GM12892 (cell line): ENCODE measurements around the gene AP4B1.

ENCODE experiments used
- POLR2A ChIP-seq: IDR thresholded peaks from 2 replicates; pipeline ENCODE4 v1.6.1; 2011; ENCODE audit warnings: low read depth, low read length, control low read depth
- POLR2AphosphoS5 ChIP-seq: IDR thresholded peaks from 2 replicates; pipeline ENCODE4 v1.6.1; 2011; ENCODE audit warnings: low read depth, low read length, control low read depth
- TAF1 ChIP-seq: IDR thresholded peaks from 2 replicates; pipeline ENCODE4 v1.6.1; 2011; ENCODE audit warnings: low read depth, mild to moderate bottlenecking, control low read depth, low read length, borderline replicate concordance

DNA sequence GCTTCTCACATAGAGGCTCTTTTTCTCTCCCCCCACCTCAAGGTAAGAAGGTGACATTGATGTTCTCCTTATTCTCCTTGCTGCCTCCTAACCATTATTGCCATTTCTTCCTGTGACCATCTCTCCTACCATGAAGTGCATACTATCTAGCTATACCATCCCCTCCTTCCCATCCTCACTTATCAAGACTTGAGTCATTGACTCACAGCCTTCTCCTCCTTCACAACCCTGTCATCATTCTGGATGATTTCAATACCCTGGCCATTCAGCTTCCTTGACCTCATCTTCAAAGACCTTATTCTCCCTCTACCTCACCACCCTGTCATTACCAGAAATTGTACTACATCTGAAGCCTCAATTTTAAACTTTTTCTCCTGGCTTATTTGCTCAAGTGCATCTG lies 13.6 kb upstream of the AP4B1 start:
- no peak for TF ChIP-seq POLR2AphosphoS5
- no peak for TF ChIP-seq POLR2A
- TF ChIP-seq TAF1 = no peak
